Neural cell (in vitro differentiated cells): ENCODE measurements around the gene IGFBP7. TPM values are rescaled to one million over a fixed set of nuclear protein-coding genes. Genes with fewer than 3 reads are reported as not detected.

Experiments
- H2AFZ ChIP-seq: fragments of 200-600, 300-800 bp; sonication (generic), shearing (Covaris generic); 2 replicates; pipeline ENCODE4 v1.6.0; 2014; ENCODE audit warnings: low read depth, mild to moderate bottlenecking, antibody characterized with exemption, low read length, moderate library complexity
- H3F3A ChIP-seq: fragments of 200-600 bp; shearing (Covaris generic); 2 replicates; pipeline ENCODE4 v1.6.1; 2016; ENCODE audit warnings: mild to moderate bottlenecking, moderate library complexity, mixed read lengths, antibody characterized with exemption, low read length; ENCODE audit not compliant: insufficient read depth, poor library complexity, severe bottlenecking
- H3K27ac ChIP-seq: fragments of 200-600, 300-800 bp; sonication (generic), shearing (Covaris generic); 2 replicates; pipeline ENCODE4 v1.5.1; 2014; ENCODE audit warnings: mild to moderate bottlenecking, low read length, moderate library complexity
- H3K27me3 ChIP-seq: fragments of 300-800, 200-600 bp; sonication (generic), shearing (Covaris generic); 2 replicates; pipeline ENCODE4 v1.6.0; 2014; ENCODE audit warnings: mild to moderate bottlenecking, low read depth, low read length, moderate library complexity; ENCODE audit not compliant: insufficient read depth
- H3K36me3 ChIP-seq: fragments of 300-800, 200-600 bp; sonication (generic), shearing (Covaris generic); 2 replicates; pipeline ENCODE4 v1.5.1; 2014; ENCODE audit warnings: mild to moderate bottlenecking, antibody characterized with exemption, low read length, moderate library complexity; ENCODE audit not compliant: insufficient read depth
- H3K4me2 ChIP-seq: fragments of 300-800, 200-600 bp; sonication (generic), shearing (Covaris generic); 2 replicates; pipeline ENCODE4 v1.6.0; 2014; ENCODE audit warnings: mild to moderate bottlenecking, low read length
- H3K4me3 ChIP-seq: fragments of 300-800, 200-600 bp; sonication (generic), shearing (Covaris generic); 2 replicates; pipeline ENCODE4 v1.5.1; 2014; ENCODE audit warnings: mild to moderate bottlenecking, low read length, moderate library complexity
- H3K79me2 ChIP-seq: fragments of 200-600 bp; shearing (Covaris generic); replicated peaks from 2 replicates; pipeline ENCODE4 v1.6.0; 2014; ENCODE audit warnings: mild to moderate bottlenecking, low read length, moderate library complexity; ENCODE audit not compliant: insufficient read depth
- H3K9ac ChIP-seq: fragments of 300-800, 200-600 bp; sonication (generic), shearing (Covaris generic); 2 replicates; pipeline ENCODE4 v1.6.1; 2016; ENCODE audit warnings: mild to moderate bottlenecking, low read length, mixed read lengths
- H3K9me2 ChIP-seq: fragments of 200-600 bp; shearing (Covaris generic); 2 replicates; pipeline ENCODE4 v1.6.1; 2016; ENCODE audit warnings: mild to moderate bottlenecking, low read length, mixed read lengths; ENCODE audit not compliant: insufficient read depth
- H3K9me3 ChIP-seq: fragments of 200-600, 300-800 bp; sonication (generic), shearing (Covaris generic); 2 replicates; pipeline ENCODE4 v1.6.1; 2016; ENCODE audit warnings: mild to moderate bottlenecking, mixed run types, low read length, moderate library complexity, mixed read lengths
- H4K20me1 ChIP-seq: fragments of 200-600 bp; shearing (Covaris generic); 2 replicates; pipeline ENCODE4 v1.6.1; 2016; ENCODE audit warnings: mild to moderate bottlenecking, mixed run types; ENCODE audit not compliant: insufficient read depth
- CTCF ChIP-seq: fragments of 450-650 bp; IDR thresholded peaks from 2 replicates; pipeline ENCODE4 v1.5.1; 2014; ENCODE audit warnings: antibody characterized with exemption, mild to moderate bottlenecking, moderate library complexity; ENCODE audit not compliant: poor library complexity, severe bottlenecking
- EP300 ChIP-seq: fragments of 450-650 bp; conservative IDR thresholded peaks from 2 replicates; pipeline ENCODE4 v1.6.1; 2014; ENCODE audit warnings: antibody characterized with exemption, mild to moderate bottlenecking, moderate library complexity; ENCODE audit not compliant: poor library complexity, severe bottlenecking
- EZH2 ChIP-seq: fragments of 200-600, 300-800 bp; shearing (Covaris generic), sonication (generic); IDR thresholded peaks from 2 replicates; pipeline ENCODE4 v1.6.1; 2014; ENCODE audit warnings: antibody characterized with exemption, low read length, borderline replicate concordance, mild to moderate bottlenecking; ENCODE audit not compliant: insufficient read depth, poor library complexity, severe bottlenecking
- MXI1 ChIP-seq: fragments of 450-650 bp; conservative IDR thresholded peaks from 2 replicates; pipeline ENCODE4 v1.6.1; 2014; ENCODE audit warnings: antibody characterized with exemption, mild to moderate bottlenecking; ENCODE audit not compliant: poor library complexity, severe bottlenecking
- POLR2AphosphoS5 ChIP-seq: IDR thresholded peaks from 2 replicates; pipeline ENCODE4 v1.6.1; 2012
- RAD21 ChIP-seq: fragments of 450-650 bp; conservative IDR thresholded peaks from 2 replicates; pipeline ENCODE4 v1.6.1; 2014; ENCODE audit warnings: antibody characterized with exemption, mild to moderate bottlenecking, moderate library complexity
- SMC3 ChIP-seq: fragments of 450-650 bp; conservative IDR thresholded peaks from 2 replicates; pipeline ENCODE4 v1.6.1; 2014; ENCODE audit warnings: antibody characterized with exemption, mild to moderate bottlenecking, moderate library complexity; ENCODE audit not compliant: poor library complexity
- TAF1 ChIP-seq: IDR thresholded peaks from 2 replicates; pipeline ENCODE4 v1.6.1; 2012; ENCODE audit warnings: low read depth
- polyA plus RNA-seq: library from polyadenylated mRNA; depleted of rRNA; stranded (reverse); fragments of >200 nt; gene quantifications from 2 replicates; pipeline ENCODE4 v1.2.3, GENCODE V29; 2014
- TF ChIP-seq, protein P1 (sequence below): IDR thresholded peaks from 2 replicates; pipeline ENCODE4 v1.6.1; 2012; ENCODE audit warnings: borderline replicate concordance

The IGFBP7 gene
- polyA plus RNA-seq, 1 donor from 2014 or later: 0.33 TPM

- H3K4me2 ChIP-seq: no peak overlapping the region
- no peaks in the 10 kb centered on the region for H3K36me3 ChIP-seq
- H2AFZ ChIP-seq: no peak overlapping the region
- H4K20me1 ChIP-seq: no peaks in the 10 kb centered on the region
- no peak overlapping the region for H3K9ac ChIP-seq
- no peaks in the 10 kb centered on the region for H3K9me3 ChIP-seq
- no peaks in the 10 kb centered on the region for H3K9me2 ChIP-seq
- no peak for TF ChIP-seq MXI1
- TF ChIP-seq, protein P1, sequence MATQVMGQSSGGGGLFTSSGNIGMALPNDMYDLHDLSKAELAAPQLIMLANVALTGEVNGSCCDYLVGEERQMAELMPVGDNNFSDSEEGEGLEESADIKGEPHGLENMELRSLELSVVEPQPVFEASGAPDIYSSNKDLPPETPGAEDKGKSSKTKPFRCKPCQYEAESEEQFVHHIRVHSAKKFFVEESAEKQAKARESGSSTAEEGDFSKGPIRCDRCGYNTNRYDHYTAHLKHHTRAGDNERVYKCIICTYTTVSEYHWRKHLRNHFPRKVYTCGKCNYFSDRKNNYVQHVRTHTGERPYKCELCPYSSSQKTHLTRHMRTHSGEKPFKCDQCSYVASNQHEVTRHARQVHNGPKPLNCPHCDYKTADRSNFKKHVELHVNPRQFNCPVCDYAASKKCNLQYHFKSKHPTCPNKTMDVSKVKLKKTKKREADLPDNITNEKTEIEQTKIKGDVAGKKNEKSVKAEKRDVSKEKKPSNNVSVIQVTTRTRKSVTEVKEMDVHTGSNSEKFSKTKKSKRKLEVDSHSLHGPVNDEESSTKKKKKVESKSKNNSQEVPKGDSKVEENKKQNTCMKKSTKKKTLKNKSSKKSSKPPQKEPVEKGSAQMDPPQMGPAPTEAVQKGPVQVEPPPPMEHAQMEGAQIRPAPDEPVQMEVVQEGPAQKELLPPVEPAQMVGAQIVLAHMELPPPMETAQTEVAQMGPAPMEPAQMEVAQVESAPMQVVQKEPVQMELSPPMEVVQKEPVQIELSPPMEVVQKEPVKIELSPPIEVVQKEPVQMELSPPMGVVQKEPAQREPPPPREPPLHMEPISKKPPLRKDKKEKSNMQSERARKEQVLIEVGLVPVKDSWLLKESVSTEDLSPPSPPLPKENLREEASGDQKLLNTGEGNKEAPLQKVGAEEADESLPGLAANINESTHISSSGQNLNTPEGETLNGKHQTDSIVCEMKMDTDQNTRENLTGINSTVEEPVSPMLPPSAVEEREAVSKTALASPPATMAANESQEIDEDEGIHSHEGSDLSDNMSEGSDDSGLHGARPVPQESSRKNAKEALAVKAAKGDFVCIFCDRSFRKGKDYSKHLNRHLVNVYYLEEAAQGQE: no peak
- TF ChIP-seq POLR2AphosphoS5: no peak
- TF ChIP-seq EZH2: no peak
- no peak for TF ChIP-seq CTCF
- no peaks in the 10 kb centered on the region for H3K79me2 ChIP-seq
- no peaks in the 10 kb centered on the region for H3F3A ChIP-seq
- H3K27me3 ChIP-seq: no peaks in the 10 kb centered on the region
- no peak overlapping the region for H3K27ac ChIP-seq
- no peak overlapping the region for H3K4me3 ChIP-seq
These were observed 24.0 kb downstream of the IGFBP7 start for GRCh38 chr4:57086031-57086723.

DNA sequence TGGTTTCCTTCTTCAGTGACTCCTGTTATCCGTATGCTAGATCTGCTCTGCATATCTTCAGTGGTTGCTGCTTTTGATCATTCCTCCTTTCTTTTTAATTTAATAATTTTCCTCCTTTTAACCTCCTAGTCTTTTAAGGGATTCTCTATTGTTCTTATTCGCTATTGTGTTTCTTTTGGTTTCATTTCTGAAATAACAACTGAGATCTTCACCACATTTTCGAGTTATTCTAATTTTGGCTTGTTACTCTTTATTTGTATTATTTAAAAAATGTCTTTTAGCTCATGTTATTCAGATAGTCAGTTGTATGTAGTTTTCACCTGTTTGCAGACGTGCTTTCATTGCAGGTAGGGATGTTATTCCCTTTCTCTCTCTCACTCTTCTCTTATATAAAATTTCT, 24.9 kb downstream of the IGFBP7 start:
- no peaks in the 10 kb centered on the region for H3K27me3 ChIP-seq
- H3K9me3 ChIP-seq: no peaks in the 10 kb centered on the region
- no peak for TF ChIP-seq TAF1
- no peak for TF ChIP-seq MXI1
- TF ChIP-seq, protein P1: no peak
- TF ChIP-seq EZH2: no peak
- no peak for TF ChIP-seq EP300
- no peak for TF ChIP-seq POLR2AphosphoS5
- TF ChIP-seq SMC3: no peak
- no peak for TF ChIP-seq CTCF
- no peak for TF ChIP-seq RAD21
- H3K9ac ChIP-seq: no peak overlapping the region
- no peak overlapping the region for H3K4me3 ChIP-seq
- H3K27ac ChIP-seq: no peak overlapping the region
- H3K4me2 ChIP-seq: no peak overlapping the region
- no peak overlapping the region for H2AFZ ChIP-seq
- no peaks in the 10 kb centered on the region for H3K9me2 ChIP-seq
- no peaks in the 10 kb centered on the region for H3F3A ChIP-seq
- no peaks in the 10 kb centered on the region for H3K79me2 ChIP-seq
- no peaks in the 10 kb centered on the region for H3K36me3 ChIP-seq
- no peaks in the 10 kb centered on the region for H4K20me1 ChIP-seq
